Spleen (tissue), 11 donors: ENCODE data around the gene RGS8. TPM values are rescaled to one million over a fixed set of nuclear protein-coding genes. Genes with fewer than 3 reads are reported as not detected.

ENCODE experiments used
- DNase-seq: peaks from one replicate; pipeline ENCODE4 v3.0.0-alpha.2; 2020
- H3K27ac ChIP-seq, 8 donors: fragments of 200-600 bp; sonication (generic) in 7 of 8; 1 replicate in 4 of 8; 2 replicates in 4 of 8; pipeline versions ENCODE4 v1.5.0 to v1.8.0; 2016 to 2021; ENCODE audit warnings: inconsistent platforms in 4 of 8, mild to moderate bottlenecking in 4 of 8, moderate library complexity in 1 of 8
- H3K27me3 ChIP-seq, 7 donors: fragments of 200-600 bp; sonication (generic) in 6 of 7; replicated peaks in 1 of 7; 1 replicate in 4 of 7; 2 replicates in 3 of 7; pipeline versions ENCODE4 v1.5.0 to v1.8.0; 2016 to 2021; ENCODE audit warnings: inconsistent platforms in 3 of 7, mild to moderate bottlenecking in 1 of 7
- H3K36me3 ChIP-seq, 6 donors: fragments of 200-600 bp; sonication (generic) in 5 of 6; 1 replicate in 4 of 6; 2 replicates in 2 of 6; pipeline versions ENCODE4 v1.5.0 to v1.8.0; 2016 to 2021; ENCODE audit warnings: inconsistent platforms in 2 of 6
- H3K4me1 ChIP-seq, 6 donors: fragments of 200-600 bp; sonication (generic) in 5 of 6; 1 replicate in 3 of 6; 2 replicates in 3 of 6; pipeline versions ENCODE4 v1.5.0 to v1.8.0; 2016 to 2021; ENCODE audit warnings: inconsistent platforms in 3 of 6
- H3K4me3 ChIP-seq, 8 donors: fragments of 200-600 bp; sonication (generic) in 7 of 8; 1 replicate in 4 of 8; 2 replicates in 4 of 8; pipeline versions ENCODE4 v1.5.0 to v1.8.0; 2016 to 2021; ENCODE audit warnings: inconsistent platforms in 4 of 8, mild to moderate bottlenecking in 4 of 8, moderate library complexity in 2 of 8
- H3K9me3 ChIP-seq, 8 donors: fragments of 200-600 bp; sonication (generic) in 7 of 8; 1 replicate in 4 of 8; 2 replicates in 4 of 8; pipeline versions ENCODE4 v1.5.0 to v1.8.0; 2016 to 2021; ENCODE audit warnings: inconsistent platforms in 4 of 8
- CTCF ChIP-seq, 11 experiments: fragments of 200-600 bp in 7 of 11; fragments of 450-650 bp in 4 of 11; sonication (generic) in 4 of 11; IDR thresholded peaks in 8 of 11; conservative IDR thresholded peaks in 3 of 11; 1 replicate in 7 of 11; 2 replicates in 4 of 11; pipeline versions ENCODE4 v1.4.0 to v1.8.0; 2016 to 2021; ENCODE audit warnings: antibody characterized with exemption in 11 of 11, inconsistent platforms in 4 of 11, mild to moderate bottlenecking in 1 of 11
- POLR2A ChIP-seq, 3 donors: fragments of 450-650 bp; IDR thresholded peaks; one replicate each; pipeline ENCODE4 v1.5.1; 2017; ENCODE audit warnings: antibody characterized with exemption in 3 of 3, mild to moderate bottlenecking in 1 of 3
- POLR2AphosphoS5 ChIP-seq, 3 donors: sonication (generic); formaldehyde crosslinking; IDR thresholded peaks; one replicate each; pipeline ENCODE4 v1.5.1; 2017; ENCODE audit warnings: antibody characterized with exemption in 3 of 3
- WGBS, 5 donors: extraction: QIAGEN DNeasy Blood & Tissue Kit in 3 of 5; methylation state at CpG; one replicate each; pipeline versions ENCODE4 v1.1.5 to v1.1.7; 2013 to 2018; 5-methylcytosine and 5-hydroxymethylcytosine counted together
- intact Hi-C: fragments of 100-400 bp; cut with DNase I; formaldehyde crosslinking; loops from one replicate; pipeline ENCODE4 v1.15.0; 2023; ENCODE audit warnings: low total_unique reads
- polyA plus RNA-seq, 3 donors: library from polyadenylated mRNA; stranded (reverse); fragments of 200-250 nt; gene quantifications; one replicate each; pipeline ENCODE4 v1.2.1, GENCODE V29; 2013
- total RNA-seq, 7 donors: library from RNA; depleted of rRNA in 3 of 7; stranded (reverse); fragments of >200 nt in 3 of 7; fragmentation: NEBNext Ultra II Directional in 4 of 7; extraction: Animal tissue kit (Norgen Biotek cat#: 25700) in 4 of 7; gene quantifications; one replicate each; pipeline versions ENCODE4 v1.1.0 to v1.2.1, GENCODE V29; 2016 to 2021
- donor health status: healthy with polysubstance abuse.
- donor health status: DM: no; HTN: no; CAD: no; lungs with moderate emphysema.
- donor health status: DM: no; HTN: no; CAD: no.
- donor health status: Bipolar disorder and iron deficiency.
- donor health status: healthy.
- donor health status: DM: no; HTN: no; CAD: no.
- donor health status: DM: yes; HTN: yes; CAD: no.

The RGS8 gene
- total and polyA plus RNA-seq, 10 donors: 0.09 to 0.11 TPM; not detected in 8

GRCh38 chr1:182644886-182645285 lies 39.5 kb downstream of the RGS8 start:
- Histone ChIP-seq H3K27me3 (no peaks in the 10 kb centered on the region), H3K36me3 (no peaks in the 10 kb centered on the region), H3K27ac (no peak overlapping the region), H3K9me3 (no peaks in the 10 kb centered on the region), H3K4me1 (no peaks in the 10 kb centered on the region), H3K4me3 (no peak overlapping the region)
- WGBS, 5 donors: 68 to 76% (median 73%) methylated on average over 4 of the region's 4 CpGs
- no peak for DNase-seq
- intact Hi-C loops: no loop called here
- TF ChIP-seq POLR2AphosphoS5 (IDR thresholded peaks at IDR 0.05) (no peak), CTCF (IDR thresholded peaks at IDR 0.05 in 8 of 11, conservative IDR thresholded peaks at IDR 0.05 in 3 of 11) (no peak), POLR2A (IDR thresholded peaks at IDR 0.05) (no peak)

- Histone ChIP-seq H3K27me3 (no peaks in the 10 kb centered on the region), H3K36me3 (no peaks in the 10 kb centered on the region), H3K4me3 (no peak overlapping the region), H3K4me1 (no peaks in the 10 kb centered on the region), H3K9me3 (no peaks in the 10 kb centered on the region), H3K27ac (no peak overlapping the region)
- DNase-seq: no peak
- WGBS, 5 donors: 82 to 88% (median 82%) methylated on average over 3 of the region's 3 CpGs
- no peak for TF ChIP-seq POLR2A (IDR thresholded peaks at IDR 0.05)
- TF ChIP-seq POLR2AphosphoS5 (IDR thresholded peaks at IDR 0.05): no peak
- no peak for TF ChIP-seq CTCF (IDR thresholded peaks at IDR 0.05 in 8 of 11, conservative IDR thresholded peaks at IDR 0.05 in 3 of 11)
- intact Hi-C loops: no loop called here
Measured at GRCh38 chr1:182643699-182644098, 40.7 kb downstream of the RGS8 start.

GRCh38 chr1:182642461-182642860 lies 41.9 kb downstream of the RGS8 start:
- WGBS, 5 donors: 88 to 95% (median 94%) methylated on average over 8 of the region's 8 CpGs
- H3K27ac ChIP-seq: no peak overlapping the region
- no peaks in the 10 kb centered on the region for H3K9me3 ChIP-seq
- no peak for DNase-seq
- no peaks in the 10 kb centered on the region for H3K36me3 ChIP-seq
- H3K4me3 ChIP-seq: no peak overlapping the region
- H3K27me3 ChIP-seq: no peaks in the 10 kb centered on the region
- intact Hi-C loops: no loop called here
- TF ChIP-seq POLR2A (IDR thresholded peaks at IDR 0.05) (no peak), CTCF (IDR thresholded peaks at IDR 0.05 in 8 of 11, conservative IDR thresholded peaks at IDR 0.05 in 3 of 11) (no peak), POLR2AphosphoS5 (IDR thresholded peaks at IDR 0.05) (no peak)
- H3K4me1 ChIP-seq: no peaks in the 10 kb centered on the region

- Histone ChIP-seq H3K4me1 (no peaks in the 10 kb centered on the region), H3K9me3 (no peaks in the 10 kb centered on the region), H3K4me3 (no peak overlapping the region), H3K27me3 (no peaks in the 10 kb centered on the region), H3K27ac (no peak overlapping the region), H3K36me3 (no peaks in the 10 kb centered on the region)
- TF ChIP-seq POLR2AphosphoS5 (IDR thresholded peaks at IDR 0.05): no peak
- TF ChIP-seq CTCF (IDR thresholded peaks at IDR 0.05 in 8 of 11, conservative IDR thresholded peaks at IDR 0.05 in 3 of 11): no peak
- TF ChIP-seq POLR2A (IDR thresholded peaks at IDR 0.05): no peak
- DNase-seq: no peak
- 85 to 96% (median 94%) methylated on average over 5 of the region's 5 CpGs for WGBS, 5 donors
- intact Hi-C loops: no loop called here
Measured at GRCh38 chr1:182641561-182641960, 42.8 kb downstream of the RGS8 start.
